Measurements from ENCODE around the gene FOXJ2.
"Not testable (repeated sequence)": the region's sequence is repeated elsewhere in the genome, so short reads cannot be mapped to it uniquely, and the experiment has no call there.

The FOXJ2 gene

GRCh38 chr12:8089277-8089676, 56.8 kb downstream of the FOXJ2 start:
- peaks cover 51% of the 10 kb centered on the region for H3K36me3 Mint-ChIP-seq (ENCODE audit: low read depth)

GRCh38 chr12:8089716-8090115, 57.2 kb downstream of the FOXJ2 start:
- no peak for DNase-seq (ENCODE audit: low spot score)
- H3K36me3 Mint-ChIP-seq (ENCODE audit: low read depth) = peaks cover 51% of the 10 kb centered on the region
- H3K4me3 Mint-ChIP-seq = no peak overlapping the region
- H3K4me1 Mint-ChIP-seq (ENCODE audit: low read depth) = peaks cover 26% of the 10 kb centered on the region
- no peaks in the 10 kb centered on the region for H3K27me3 Mint-ChIP-seq (ENCODE audit: low read depth)
- no peak overlapping the region for H3K27ac Mint-ChIP-seq
- H3K9me3 Mint-ChIP-seq = no peaks in the 10 kb centered on the region

More at GRCh38 chr12:8089277-8089676, 56.8 kb downstream of the FOXJ2 start:
- DNase-seq (ENCODE audit: low spot score); H3K27me3 Mint-ChIP-seq (ENCODE audit: low read depth); H3K9me3 Mint-ChIP-seq: not testable (repeated sequence)
- Mint-ChIP-seq H3K27ac (peak overlapping the region; percentile 91), H3K4me3 (peak overlapping the region; percentile 82), H3K4me1 (ENCODE audit: low read depth) (peaks cover 30% of the 10 kb centered on the region)

GRCh38 chr12:8093291-8093690, 60.8 kb downstream of the FOXJ2 start:
- Mint-ChIP-seq H3K4me3 (no peak overlapping the region), H3K27ac (no peak overlapping the region), H3K9me3 (no peaks in the 10 kb centered on the region), H3K4me1 (ENCODE audit: low read depth) (peaks cover 29% of the 10 kb centered on the region), H3K36me3 (ENCODE audit: low read depth) (peaks cover 70% of the 10 kb centered on the region), H3K27me3 (ENCODE audit: low read depth) (no peaks in the 10 kb centered on the region)
- DNase-seq (ENCODE audit: low spot score) = no peak

DNA sequence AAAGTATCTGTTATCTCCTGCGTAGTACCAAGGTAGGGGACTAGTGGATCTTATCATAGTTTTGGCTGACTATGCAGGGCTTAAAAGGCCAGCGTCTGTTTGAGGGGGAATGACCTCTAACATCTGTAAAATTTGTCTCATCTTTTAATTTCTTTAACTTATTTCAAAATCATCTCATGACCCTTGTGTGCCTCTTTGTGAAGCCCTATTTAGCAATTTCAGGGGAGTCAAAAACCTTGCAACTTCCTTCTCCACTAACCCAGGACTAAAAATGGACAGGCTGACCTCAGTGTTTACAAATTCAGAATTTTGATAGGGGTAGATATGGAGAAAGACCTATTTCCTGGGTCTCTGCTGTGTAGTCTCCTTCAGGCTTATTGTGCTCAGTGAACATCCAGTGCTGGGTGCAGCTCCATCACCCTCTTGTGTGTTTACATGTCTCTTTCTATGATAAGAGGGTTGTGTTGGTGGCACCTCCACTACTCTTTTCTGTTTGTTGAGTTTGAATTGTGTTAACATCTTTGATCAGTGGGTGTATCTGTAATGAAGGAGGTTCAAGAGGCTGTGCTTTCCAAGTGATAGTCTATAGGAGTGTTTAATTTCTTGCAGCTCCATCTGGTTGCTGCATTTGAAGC, 63.9 kb downstream of the FOXJ2 start:
- Mint-ChIP-seq H3K36me3 (ENCODE audit: low read depth) (peaks cover 66% of the 10 kb centered on the region), H3K27me3 (ENCODE audit: low read depth) (no peaks in the 10 kb centered on the region), H3K9me3 (no peaks in the 10 kb centered on the region), H3K27ac (peak overlapping the region; percentile 12), H3K4me1 (ENCODE audit: low read depth) (peaks cover 22% of the 10 kb centered on the region), H3K4me3 (no peak overlapping the region)
- no peak for DNase-seq (ENCODE audit: low spot score)

DNA sequence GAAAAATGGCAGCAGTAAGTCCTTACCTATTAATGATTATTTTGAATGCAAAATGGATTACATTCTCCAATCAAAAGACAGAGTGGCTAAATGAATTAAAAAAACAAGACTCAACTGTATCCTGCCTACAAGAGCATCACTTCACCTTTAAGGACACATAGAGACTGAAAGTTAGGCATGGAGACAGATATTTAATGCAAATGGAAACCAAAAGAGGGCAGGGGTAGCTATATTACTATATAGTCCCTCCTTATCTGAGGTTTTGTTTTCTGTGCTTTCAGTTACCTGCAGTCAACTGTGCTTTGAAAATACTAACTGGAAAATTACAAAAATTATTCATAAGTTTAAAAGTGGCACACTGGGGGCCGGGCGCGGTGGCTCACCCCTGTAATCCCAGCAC, 66.7 kb downstream of the FOXJ2 start:
- H3K4me1 Mint-ChIP-seq (ENCODE audit: low read depth) = peaks cover 22% of the 10 kb centered on the region
- no peak overlapping the region for H3K4me3 Mint-ChIP-seq
- DNase-seq (ENCODE audit: low spot score) = no peak
- no peaks in the 10 kb centered on the region for H3K27me3 Mint-ChIP-seq (ENCODE audit: low read depth)
- no peak overlapping the region for H3K27ac Mint-ChIP-seq
- H3K9me3 Mint-ChIP-seq = no peaks in the 10 kb centered on the region
- H3K36me3 Mint-ChIP-seq (ENCODE audit: low read depth) = peaks cover 50% of the 10 kb centered on the region

All from T-helper 2 cell treated with Interferon-gamma antibody and Interleukin-4, amounts not matched to agents 5 μg/mL and 100 μg/mL, for 36 hours (primary cell).